MM.1S (cell line): ENCODE results near the gene FLNC.

Experiments used
- DNase-seq: peaks from one replicate; pipeline ENCODE4 v3.0.0-alpha.2; 2015
- H2AFZ ChIP-seq: fragments of 300-600 bp; sonication (generic); 2 replicates; pipeline ENCODE4 v1.6.0; 2016; ENCODE audit warnings: antibody characterized with exemption, low read length
- H3F3A ChIP-seq: fragments of 300-600 bp; sonication (generic); 2 replicates; pipeline ENCODE4 v1.6.1; 2016; ENCODE audit warnings: mild to moderate bottlenecking, antibody characterized with exemption, low read length, moderate library complexity, mixed read lengths; ENCODE audit not compliant: insufficient read depth
- H3K27ac ChIP-seq: fragments of 300-600 bp; sonication (generic); 2 replicates; pipeline ENCODE4 v1.5.1; 2016; ENCODE audit warnings: mild to moderate bottlenecking, low read length
- H3K27me3 ChIP-seq: fragments of 300-600 bp; sonication (generic); replicated peaks from 2 replicates; pipeline ENCODE4 v1.6.0; 2016; ENCODE audit warnings: low read length; ENCODE audit not compliant: insufficient read depth
- H3K36me3 ChIP-seq: fragments of 300-600 bp; sonication (generic); replicated peaks from 2 replicates; pipeline ENCODE4 v1.6.1; 2016; ENCODE audit warnings: mild to moderate bottlenecking, low read length, mixed read lengths; ENCODE audit not compliant: insufficient read depth
- H3K4me1 ChIP-seq: fragments of 300-600 bp; sonication (generic); 2 replicates; pipeline ENCODE4 v1.6.1; 2016; ENCODE audit warnings: low read length, mixed read lengths
- H3K4me2 ChIP-seq: fragments of 300-600 bp; sonication (generic); 2 replicates; pipeline ENCODE4 v1.6.0; 2016; ENCODE audit warnings: low read depth, low read length
- H3K4me3 ChIP-seq: fragments of 300-600 bp; sonication (generic); 2 replicates; pipeline ENCODE4 v1.5.1; 2016; ENCODE audit warnings: low read length, mixed read lengths
- H3K79me2 ChIP-seq: fragments of 300-600 bp; sonication (generic); 2 replicates; pipeline ENCODE4 v1.6.1; 2016; ENCODE audit warnings: mixed run types, low read length, mixed read lengths
- H3K9ac ChIP-seq: fragments of 300-600 bp; sonication (generic); 2 replicates; pipeline ENCODE4 v1.6.1; 2016; ENCODE audit warnings: low read length, mixed read lengths
- H3K9me2 ChIP-seq: fragments of 300-600 bp; sonication (generic); replicated peaks from 2 replicates; pipeline ENCODE4 v1.6.1; 2016; ENCODE audit warnings: mild to moderate bottlenecking, low read length, mixed read lengths; ENCODE audit not compliant: insufficient read depth
- H3K9me3 ChIP-seq: fragments of 300-600 bp; sonication (generic); replicated peaks from 2 replicates; pipeline ENCODE4 v1.6.1; 2016; ENCODE audit warnings: mild to moderate bottlenecking, low read length, mixed read lengths; ENCODE audit not compliant: insufficient read depth
- H4K20me1 ChIP-seq: fragments of 300-600 bp; sonication (generic); 2 replicates; pipeline ENCODE4 v1.6.1; 2016; ENCODE audit warnings: mild to moderate bottlenecking, low read length, moderate library complexity, mixed read lengths; ENCODE audit not compliant: insufficient read depth
- EZH2 ChIP-seq: fragments of 300-600 bp; sonication (generic); optimal IDR thresholded peaks from 2 replicates; pipeline ENCODE3; 2017; ENCODE audit warnings: low read depth, mild to moderate bottlenecking, antibody characterized with exemption, low read length, mixed read lengths
- EZH2phosphoT487 ChIP-seq: fragments of 300-600 bp; sonication (generic); IDR thresholded peaks from 2 replicates; pipeline ENCODE4 v1.6.1; 2018; ENCODE audit warnings: antibody characterized with exemption, low read length
- TF ChIP-seq, protein P1 (sequence below): fragments of 300-600 bp; sonication (generic); IDR thresholded peaks from 2 replicates; pipeline ENCODE4 v1.5.1; 2016; ENCODE audit warnings: antibody characterized with exemption, low read length, mixed read lengths

FLNC gene

DNA sequence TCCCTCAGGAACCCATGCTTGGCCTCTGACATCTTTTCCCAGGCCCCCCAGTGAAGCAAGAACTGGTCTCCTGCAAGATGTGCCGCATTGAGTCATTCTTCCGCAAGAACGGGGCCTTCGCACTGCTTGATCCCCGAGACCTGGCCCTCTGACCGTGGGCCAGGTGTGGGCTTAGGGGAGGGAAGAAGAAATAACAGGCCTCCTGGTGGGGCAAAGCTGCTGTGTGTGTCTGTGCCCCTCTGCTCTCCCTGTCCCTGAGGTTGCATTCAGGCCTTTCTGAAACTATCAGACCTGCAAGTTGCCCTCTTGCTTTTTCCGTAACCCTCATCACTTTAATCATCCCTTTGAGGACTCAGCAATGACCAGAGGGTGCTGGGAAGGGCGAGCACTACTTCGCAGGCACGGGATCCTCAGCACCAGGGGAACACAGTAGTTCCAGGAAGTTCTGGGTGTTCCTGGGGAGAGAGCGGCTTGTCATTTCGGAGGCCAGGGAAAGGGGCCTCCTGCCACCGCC is 38.5 kb downstream of the FLNC start:
- Histone ChIP-seq H3K4me2 (peak overlapping the region; percentile 97), H3K27ac (no peak overlapping the region; the same call in 1 of the 2 replicates), H3K36me3 (no peaks in the 10 kb centered on the region), H3F3A (peaks cover 11% of the 10 kb centered on the region; the same call in 1 of the 2 replicates), H3K27me3 (no peaks in the 10 kb centered on the region), H3K79me2 (peaks cover 21% of the 10 kb centered on the region), H3K4me3 (peak overlapping the region; percentile 79), H3K9ac (peak overlapping the region; percentile 55; the same call in 1 of the 2 replicates), H3K4me1 (0 out of 2 replicates have a peak, but pooled peaks cover 3% of the 10 kb centered on the region), H2AFZ (peak overlapping the region; percentile 91), H3K9me3 (no peaks in the 10 kb centered on the region), H4K20me1 (no peaks in the 10 kb centered on the region), H3K9me2 (no peaks in the 10 kb centered on the region)
- DNase-seq, result no peak
- no peak for TF ChIP-seq EZH2phosphoT487
- TF ChIP-seq EZH2, result no peak
- TF ChIP-seq, protein P1, sequence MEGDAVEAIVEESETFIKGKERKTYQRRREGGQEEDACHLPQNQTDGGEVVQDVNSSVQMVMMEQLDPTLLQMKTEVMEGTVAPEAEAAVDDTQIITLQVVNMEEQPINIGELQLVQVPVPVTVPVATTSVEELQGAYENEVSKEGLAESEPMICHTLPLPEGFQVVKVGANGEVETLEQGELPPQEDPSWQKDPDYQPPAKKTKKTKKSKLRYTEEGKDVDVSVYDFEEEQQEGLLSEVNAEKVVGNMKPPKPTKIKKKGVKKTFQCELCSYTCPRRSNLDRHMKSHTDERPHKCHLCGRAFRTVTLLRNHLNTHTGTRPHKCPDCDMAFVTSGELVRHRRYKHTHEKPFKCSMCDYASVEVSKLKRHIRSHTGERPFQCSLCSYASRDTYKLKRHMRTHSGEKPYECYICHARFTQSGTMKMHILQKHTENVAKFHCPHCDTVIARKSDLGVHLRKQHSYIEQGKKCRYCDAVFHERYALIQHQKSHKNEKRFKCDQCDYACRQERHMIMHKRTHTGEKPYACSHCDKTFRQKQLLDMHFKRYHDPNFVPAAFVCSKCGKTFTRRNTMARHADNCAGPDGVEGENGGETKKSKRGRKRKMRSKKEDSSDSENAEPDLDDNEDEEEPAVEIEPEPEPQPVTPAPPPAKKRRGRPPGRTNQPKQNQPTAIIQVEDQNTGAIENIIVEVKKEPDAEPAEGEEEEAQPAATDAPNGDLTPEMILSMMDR, result no peak

DNA sequence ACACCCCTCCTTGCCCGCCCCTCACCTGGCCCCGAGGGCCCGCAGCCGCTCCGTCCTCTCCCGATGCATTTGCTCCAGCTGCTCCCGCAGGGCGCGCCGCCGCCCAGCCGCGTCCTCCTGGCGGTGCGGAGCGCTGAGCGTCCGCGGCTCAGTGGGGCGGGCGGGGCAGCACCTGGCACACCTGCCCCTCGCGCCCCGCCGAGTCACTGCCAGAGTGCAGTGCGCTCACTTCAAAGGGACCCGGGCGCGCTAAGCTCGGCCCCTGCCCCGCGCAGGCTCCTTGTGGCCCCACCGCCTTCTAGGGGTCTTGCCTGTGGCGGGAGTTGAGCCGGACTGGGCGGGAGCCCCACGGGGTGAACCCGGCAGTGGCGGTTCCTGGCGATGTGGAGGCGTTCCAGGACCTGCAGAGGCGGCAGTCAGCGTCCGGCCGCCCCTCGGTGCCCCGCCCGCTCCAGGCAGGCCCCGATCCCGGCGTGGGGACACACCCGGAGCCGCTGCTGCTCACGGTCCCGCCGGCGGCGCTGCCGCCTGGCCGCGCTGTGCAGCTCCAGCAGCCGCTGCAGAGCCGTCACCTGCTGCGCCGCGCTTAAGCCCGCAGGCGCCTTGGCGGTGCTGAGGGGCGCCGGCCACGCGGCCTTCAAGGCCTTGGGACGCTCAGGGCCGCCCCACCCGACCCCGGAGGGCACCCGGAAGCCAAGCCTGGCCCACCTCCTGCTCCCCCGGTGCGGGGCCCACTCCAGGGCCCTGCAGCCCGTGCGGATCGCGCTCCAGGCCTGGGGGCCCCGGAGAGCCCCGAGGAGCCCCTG is 39.1 kb downstream of the FLNC start:
- peaks cover 9% of the 10 kb centered on the region; the same call in 1 of the 2 replicates for H3F3A ChIP-seq
- H3K9me2 ChIP-seq, result no peaks in the 10 kb centered on the region
- H3K79me2 ChIP-seq, result peaks cover 14% of the 10 kb centered on the region
- TF ChIP-seq, protein P1, result peak; percentile 49
- no peak for TF ChIP-seq EZH2
- no peaks in the 10 kb centered on the region for H4K20me1 ChIP-seq
- H3K36me3 ChIP-seq, result no peaks in the 10 kb centered on the region
- peak; percentile 88 for DNase-seq
- H3K27me3 ChIP-seq, result no peaks in the 10 kb centered on the region
- H3K9me3 ChIP-seq, result no peaks in the 10 kb centered on the region
- no peak overlapping the region; the same call in 1 of the 2 replicates for H3K27ac ChIP-seq
- H3K4me3 ChIP-seq, result peak overlapping the region; percentile 79
- peak overlapping the region; percentile 55; the same call in 1 of the 2 replicates for H3K9ac ChIP-seq
- no peaks in the 10 kb centered on the region for H3K4me1 ChIP-seq
- peak overlapping the region; percentile 91 for H2AFZ ChIP-seq
- H3K4me2 ChIP-seq, result peak overlapping the region; percentile 97

DNA sequence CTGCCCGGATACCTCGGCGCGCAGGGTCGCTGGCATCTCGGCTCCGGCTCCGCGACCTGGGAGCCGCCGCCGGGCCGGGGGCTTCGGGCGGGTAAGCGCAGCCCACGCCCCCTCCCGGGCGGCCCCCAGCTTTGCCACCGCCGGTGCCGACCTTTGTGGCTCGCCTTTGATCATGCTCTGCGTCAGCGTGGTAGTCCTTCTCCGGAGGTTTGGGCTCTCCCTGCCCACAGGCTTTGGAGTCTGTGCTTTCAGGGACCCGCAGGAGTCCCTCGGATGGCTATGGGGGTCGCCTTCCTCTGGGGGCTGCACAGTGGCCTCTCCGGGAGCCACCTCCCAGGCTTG is 39.7 kb downstream of the FLNC start:
- Histone ChIP-seq H3K9ac (peak overlapping the region; percentile 55; the same call in 1 of the 2 replicates), H3K4me2 (peak overlapping the region; percentile 97), H3K36me3 (no peaks in the 10 kb centered on the region), H3K4me1 (no peaks in the 10 kb centered on the region), H3K9me3 (no peaks in the 10 kb centered on the region), H3K4me3 (peak overlapping the region; percentile 79), H2AFZ (peak overlapping the region; percentile 54; the same call in 1 of the 2 replicates), H3K79me2 (peaks cover 8% of the 10 kb centered on the region), H3K27me3 (no peaks in the 10 kb centered on the region), H3K9me2 (no peaks in the 10 kb centered on the region), H3K27ac (no peak overlapping the region), H3F3A (peaks cover 9% of the 10 kb centered on the region; the same call in 1 of the 2 replicates), H4K20me1 (no peaks in the 10 kb centered on the region)
- DNase-seq, result no peak
- TF ChIP-seq, protein P1, result no peak
- TF ChIP-seq EZH2, result no peak
- TF ChIP-seq EZH2phosphoT487, result no peak
